IMR-90 (cell line): ENCODE measurements around the gene FNBP1. TPM values are rescaled to one million over a fixed set of nuclear protein-coding genes. Genes with fewer than 3 reads are reported as not detected.
A peak's percentile ranks its signal among the peaks of the same experiment; 100 is the strongest.

Experiments
- ATAC-seq: fragments of 200-7000 bp; cut with Tn5 transposase; 2 replicates; pipeline ENCODE4 v1.9.1; 2020; ENCODE audit warnings: low read depth, mild to moderate bottlenecking, moderate library complexity
- BruUV-seq: library from RNA; stranded (reverse); fragments of 400-500 nt; replicated peaks from 2 replicates; lab custom pipeline; 2021; lab: Mats Ljungman, UMichigan
- CTCF ChIA-PET: fragments of 300-600 bp; formaldehyde crosslinking; extraction: SDS; loops from one replicate; lab custom pipeline; 2021; ENCODE audit warnings: antibody characterized with exemption; lab: Yijun Ruan, JAX
- POLR2A ChIA-PET: fragments of 300-600 bp; sonication (Branson Sonifier 250); formaldehyde crosslinking; loops from one replicate; lab custom pipeline; 2022; ENCODE audit warnings: antibody characterized with exemption; ENCODE audit not compliant: unreplicated experiment; lab: Charles Lee
- DNase-seq: peaks from one replicate; pipeline ENCODE4 v3.0.0; 2013
- H2AFZ ChIP-seq: replicated peaks from 2 replicates; pipeline ENCODE3; 2013; ENCODE audit warnings: low read length, mild to moderate bottlenecking; ENCODE audit not compliant: poor library complexity
- H2AK5ac ChIP-seq: 2 replicates; pipeline ENCODE4 v1.6.1; 2013; ENCODE audit warnings: low read depth, low read length, inconsistent platforms
- H2AK9ac ChIP-seq: replicated peaks from 2 replicates; pipeline ENCODE3; 2013; ENCODE audit warnings: mild to moderate bottlenecking, low read depth, low read length, moderate library complexity; ENCODE audit not compliant: poor library complexity
- H2BK120ac ChIP-seq: 2 replicates; pipeline ENCODE4 v1.6.1; 2013; ENCODE audit warnings: low read depth, low read length, inconsistent platforms
- H2BK15ac ChIP-seq: 3 replicates; pipeline ENCODE4 v1.6.1; 2013; ENCODE audit warnings: low read depth, low read length, inconsistent platforms
- H2BK20ac ChIP-seq: 2 replicates; pipeline ENCODE4 v1.6.1; 2013; ENCODE audit warnings: low read depth, mild to moderate bottlenecking, inconsistent platforms, low read length, moderate library complexity
- H2BK5ac ChIP-seq: 2 replicates; pipeline ENCODE4 v1.6.1; 2013; ENCODE audit warnings: mild to moderate bottlenecking, low read depth, low read length, inconsistent platforms; ENCODE audit not compliant: poor library complexity, severe bottlenecking
- H3K14ac ChIP-seq: replicated peaks from 2 replicates; pipeline ENCODE4 v1.6.1; 2013; ENCODE audit warnings: low read depth, low read length, inconsistent platforms
- H3K18ac ChIP-seq: 2 replicates; pipeline ENCODE4 v1.6.1; 2013; ENCODE audit warnings: low read depth, low read length, control low read depth
- H3K23ac ChIP-seq: 2 replicates; pipeline ENCODE4 v1.6.1; 2013; ENCODE audit warnings: low read depth, low read length, inconsistent platforms
- H3K27ac ChIP-seq: 2 replicates; pipeline ENCODE4 v1.5.1; 2013; ENCODE audit warnings: mild to moderate bottlenecking, control low read depth, low read length; ENCODE audit not compliant: insufficient read depth
- H3K27me3 ChIP-seq: 2 replicates; pipeline ENCODE4 v1.6.1; 2013; ENCODE audit warnings: low read length; ENCODE audit not compliant: control insufficient read depth, insufficient read depth
- H3K36me3 ChIP-seq: 2 replicates; pipeline ENCODE4 v1.6.1; 2013; ENCODE audit warnings: low read length, mixed read lengths; ENCODE audit not compliant: control insufficient read depth, insufficient read depth
- H3K4ac ChIP-seq: 2 replicates; pipeline ENCODE4 v1.6.1; 2013; ENCODE audit warnings: low read depth, low read length, inconsistent platforms
- H3K4me1 ChIP-seq: 2 replicates; pipeline ENCODE4 v1.6.1; 2013; ENCODE audit warnings: low read length, mixed read lengths; ENCODE audit not compliant: control insufficient read depth, insufficient read depth
- H3K4me2 ChIP-seq: 2 replicates; pipeline ENCODE4 v1.6.1; 2013; ENCODE audit warnings: low read depth, mild to moderate bottlenecking, control low read depth, low read length, moderate library complexity
- H3K4me3 ChIP-seq: 2 replicates; pipeline ENCODE4 v1.5.1; 2013; ENCODE audit warnings: low read depth, mild to moderate bottlenecking, control low read depth, low read length, moderate library complexity; ENCODE audit not compliant: insufficient read depth
- H3K56ac ChIP-seq: 2 replicates; pipeline ENCODE4 v1.6.1; 2013; ENCODE audit warnings: low read length, inconsistent platforms; ENCODE audit not compliant: insufficient read depth; ENCODE audit errors: extremely low read depth
- H3K79me1 ChIP-seq, 2 experiments: 2 replicates each; pipeline ENCODE4 v1.6.1; 2013; ENCODE audit warnings: low read length in 2 of 2, inconsistent platforms in 1 of 2, low read depth in 1 of 2
- H3K9ac ChIP-seq: 2 replicates; pipeline ENCODE4 v1.6.1; 2013; ENCODE audit warnings: low read depth, low read length, control low read depth
- H3K9me1 ChIP-seq: 2 replicates; pipeline ENCODE4 v1.6.1; 2013; ENCODE audit warnings: low read length, inconsistent platforms; ENCODE audit not compliant: insufficient read depth
- H3K9me3 ChIP-seq: 2 replicates; pipeline ENCODE4 v1.6.1; 2013; ENCODE audit warnings: low read length; ENCODE audit not compliant: control insufficient read depth, insufficient read depth
- H4K20me1 ChIP-seq: 2 replicates; pipeline ENCODE4 v1.6.1; 2013; ENCODE audit warnings: low read length, inconsistent platforms; ENCODE audit not compliant: insufficient read depth
- H4K5ac ChIP-seq: 2 replicates; pipeline ENCODE4 v1.6.1; 2013; ENCODE audit warnings: mild to moderate bottlenecking, low read depth, low read length, control low read depth
- H4K8ac ChIP-seq, 2 experiments: 2 replicates each; pipeline ENCODE4 v1.6.1; 2013; ENCODE audit warnings: low read depth in 2 of 2, low read length in 2 of 2, control low read depth in 1 of 2, inconsistent platforms in 1 of 2
- H4K91ac ChIP-seq: 2 replicates; pipeline ENCODE4 v1.6.1; 2013; ENCODE audit warnings: low read depth, low read length, inconsistent platforms; ENCODE audit not compliant: insufficient read depth
- CHD1 ChIP-seq: IDR thresholded peaks from 2 replicates; pipeline ENCODE4 v1.6.1; 2012; ENCODE audit warnings: low read depth, low read length, improper control_type of control experiment
- FOS ChIP-seq: fragments of 150-350 bp; IDR thresholded peaks from 2 replicates; pipeline ENCODE4 v1.6.1; 2016; ENCODE audit warnings: low read depth, low read length
- MXI1 ChIP-seq: IDR thresholded peaks from 2 replicates; pipeline ENCODE4 v1.6.1; 2012; ENCODE audit warnings: low read depth, mild to moderate bottlenecking, low read length, moderate library complexity, borderline replicate concordance
- RAD21 ChIP-seq: IDR thresholded peaks from 2 replicates; pipeline ENCODE4 v1.6.1; 2012; ENCODE audit warnings: low read length, improper control_type of control experiment
- WGBS, 2 experiments: methylation state at CpG; one replicate each; pipeline versions ENCODE4 v1.1.5 to v1.1.7; 2013; ENCODE audit warnings: missing lambda C conversion rate in 2 of 2; ENCODE audit not compliant: insufficient read length in 1 of 2; ENCODE audit errors: extremely low coverage in 2 of 2; 5-methylcytosine and 5-hydroxymethylcytosine counted together
- dilution Hi-C: fragments of 300-500 bp; cut with HindIII; formaldehyde crosslinking; loops from one replicate; pipeline ENCODE4 v1.14.3; 2018; ENCODE audit warnings: low sequenced_read_pairs; ENCODE audit not compliant: unreplicated experiment
- in situ Hi-C: fragments of 300-500 bp; cut with MboI; formaldehyde crosslinking; loops from 3 replicates; pipeline ENCODE4 v1.14.3; 2019; ENCODE audit warnings: low sequenced_read_pairs, inconsistent platforms, mixed read lengths
- intact Hi-C: fragments of 100-400 bp; cut with micrococcal nuclease; formaldehyde crosslinking; loops from 2 replicates; pipeline ENCODE4 v1.10.0; 2022
- polyA plus RNA-seq, 3 experiments: library from polyadenylated mRNA; depleted of rRNA; stranded (reverse); fragments of >200 nt; gene quantifications; 2 replicates each; pipeline ENCODE4 v1.2.3, GENCODE V29; 2012; ENCODE audit warnings: low replicate concordance in 1 of 3
- total RNA-seq: library from RNA; depleted of rRNA; stranded (reverse); fragments of >200 nt; gene quantifications from 2 replicates; pipeline ENCODE4 v1.2.3, GENCODE V29; 2012
- TF ChIP-seq, protein P1 (sequence below): fragments of 150-350 bp; IDR thresholded peaks from 2 replicates; pipeline ENCODE4 v1.6.1; 2017; ENCODE audit warnings: mild to moderate bottlenecking, antibody characterized with exemption, low read length, low read depth
- TF ChIP-seq, protein P2 (sequence below): conservative IDR thresholded peaks from 2 replicates; pipeline ENCODE4 v1.5.1; 2012; ENCODE audit warnings: mild to moderate bottlenecking, low read depth, low read length, improper control_type of control experiment

FNBP1 gene
- total and polyA plus RNA-seq, 2 of the 4 experiments (the other 2 are of a cell fraction): 10.3 to 15.4 TPM

DNA sequence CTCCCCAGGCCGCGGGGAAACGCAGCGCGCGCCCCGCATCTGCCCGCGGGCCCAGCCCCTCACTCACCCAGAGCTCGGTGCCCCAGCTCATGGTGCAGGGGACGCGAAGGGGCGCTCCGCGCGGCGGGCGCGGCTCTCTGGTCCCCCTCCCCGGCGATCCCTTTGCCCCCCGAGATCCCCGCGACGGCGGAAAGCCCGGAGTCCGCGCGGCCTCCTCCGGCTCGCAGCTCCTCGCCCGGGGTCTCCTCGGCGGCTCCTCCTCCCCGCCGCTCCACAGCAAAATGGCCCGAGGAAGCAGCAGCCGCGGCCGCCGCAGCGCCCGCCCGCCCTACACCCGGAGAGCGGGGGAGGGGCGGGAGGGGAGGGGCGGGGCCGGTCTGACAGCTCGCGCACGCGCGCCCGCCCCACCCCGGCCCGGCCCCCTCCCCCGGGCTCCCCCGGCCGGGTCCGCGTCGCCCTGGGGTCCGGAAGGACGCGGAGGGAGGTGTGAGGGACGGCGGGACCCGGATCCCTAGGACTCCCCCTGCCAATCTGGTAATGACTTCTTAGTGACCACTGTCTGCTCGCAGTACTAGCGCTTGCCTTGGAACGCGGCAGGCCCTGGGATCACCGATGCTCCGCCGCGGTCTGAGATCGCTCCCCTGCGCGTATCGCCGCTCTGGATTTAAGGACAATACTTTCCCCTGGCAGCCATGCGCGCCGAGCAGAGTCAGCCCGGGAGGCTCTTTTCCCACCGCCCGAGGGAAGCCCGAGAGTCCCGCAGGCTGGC lies at the start of gene FNBP1 (continued):
- TF ChIP-seq, protein P1, sequence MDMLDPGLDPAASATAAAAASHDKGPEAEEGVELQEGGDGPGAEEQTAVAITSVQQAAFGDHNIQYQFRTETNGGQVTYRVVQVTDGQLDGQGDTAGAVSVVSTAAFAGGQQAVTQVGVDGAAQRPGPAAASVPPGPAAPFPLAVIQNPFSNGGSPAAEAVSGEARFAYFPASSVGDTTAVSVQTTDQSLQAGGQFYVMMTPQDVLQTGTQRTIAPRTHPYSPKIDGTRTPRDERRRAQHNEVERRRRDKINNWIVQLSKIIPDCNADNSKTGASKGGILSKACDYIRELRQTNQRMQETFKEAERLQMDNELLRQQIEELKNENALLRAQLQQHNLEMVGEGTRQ: no peak
- TF ChIP-seq MXI1 (peak; percentile 29; the same call in 1 of the 2 replicates), CHD1 (no peak), RAD21 (no peak), FOS (no peak)

DNA sequence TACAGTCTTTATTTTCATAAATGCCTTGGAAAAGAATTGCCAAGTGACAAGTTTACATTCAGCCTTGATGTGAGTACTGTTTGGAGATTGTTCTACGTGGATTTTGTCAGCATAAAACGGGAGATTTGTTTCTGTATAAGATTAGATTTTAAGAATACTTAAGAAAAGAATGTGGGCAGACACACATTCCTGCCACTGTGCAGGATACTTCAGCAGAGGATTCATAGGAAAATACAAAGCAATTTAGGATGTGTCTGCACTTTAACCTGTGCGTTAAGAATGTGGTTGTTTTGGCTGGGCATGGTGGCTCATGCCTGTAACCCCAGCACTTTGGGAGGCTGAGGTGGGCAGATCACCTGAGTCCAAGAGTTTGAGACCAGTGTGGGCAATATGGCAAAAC lies 47.9 kb upstream of the FNBP1 start:
- no peak overlapping the region for H3K9ac ChIP-seq
- no peak overlapping the region for H2BK20ac ChIP-seq
- H3K79me1 ChIP-seq: peaks cover 5 to 21% of the 10 kb centered on the region in 2 experiments; a peak in 3 of 4 replicates
- no peaks in the 10 kb centered on the region for H3K9me3 ChIP-seq
- H3K36me3 ChIP-seq: peaks cover 49% of the 10 kb centered on the region
- ChIA-PET POLR2A (no interaction called here), CTCF (no interaction called here)
- H3K14ac ChIP-seq: no peak overlapping the region
- no peak overlapping the region for H3K56ac ChIP-seq
- no peaks in the 10 kb centered on the region for H4K20me1 ChIP-seq
- no peak overlapping the region for H3K4me3 ChIP-seq
- no peak overlapping the region for H3K4me2 ChIP-seq
- no CpG with 5 or more reads among the region's 3 CpGs for WGBS, 2 experiments
- no peak overlapping the region for H3K18ac ChIP-seq
- ATAC-seq: peak; percentile 57
- H3K4ac ChIP-seq: no peak overlapping the region
- no TSS peak for BruUV-seq
- no peak overlapping the region for H2BK15ac ChIP-seq
- peaks cover 5% of the 10 kb centered on the region; the same call in 1 of the 2 replicates for H3K9me1 ChIP-seq
- H2AK9ac ChIP-seq: no peak overlapping the region
- no peak for TF ChIP-seq MXI1
- TF ChIP-seq, protein P2, sequence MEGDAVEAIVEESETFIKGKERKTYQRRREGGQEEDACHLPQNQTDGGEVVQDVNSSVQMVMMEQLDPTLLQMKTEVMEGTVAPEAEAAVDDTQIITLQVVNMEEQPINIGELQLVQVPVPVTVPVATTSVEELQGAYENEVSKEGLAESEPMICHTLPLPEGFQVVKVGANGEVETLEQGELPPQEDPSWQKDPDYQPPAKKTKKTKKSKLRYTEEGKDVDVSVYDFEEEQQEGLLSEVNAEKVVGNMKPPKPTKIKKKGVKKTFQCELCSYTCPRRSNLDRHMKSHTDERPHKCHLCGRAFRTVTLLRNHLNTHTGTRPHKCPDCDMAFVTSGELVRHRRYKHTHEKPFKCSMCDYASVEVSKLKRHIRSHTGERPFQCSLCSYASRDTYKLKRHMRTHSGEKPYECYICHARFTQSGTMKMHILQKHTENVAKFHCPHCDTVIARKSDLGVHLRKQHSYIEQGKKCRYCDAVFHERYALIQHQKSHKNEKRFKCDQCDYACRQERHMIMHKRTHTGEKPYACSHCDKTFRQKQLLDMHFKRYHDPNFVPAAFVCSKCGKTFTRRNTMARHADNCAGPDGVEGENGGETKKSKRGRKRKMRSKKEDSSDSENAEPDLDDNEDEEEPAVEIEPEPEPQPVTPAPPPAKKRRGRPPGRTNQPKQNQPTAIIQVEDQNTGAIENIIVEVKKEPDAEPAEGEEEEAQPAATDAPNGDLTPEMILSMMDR: peak; percentile 32
- H2BK120ac ChIP-seq: no peak overlapping the region
- no peaks in the 10 kb centered on the region for H3K27me3 ChIP-seq
- DNase-seq: peak; percentile 6
- dilution Hi-C loops (no loop called here), intact Hi-C loops (no loop called here), in situ Hi-C loops (no loop called here)
- no peak overlapping the region for H2BK5ac ChIP-seq
- H3K4me1 ChIP-seq: no peaks in the 10 kb centered on the region
- H4K8ac ChIP-seq: no peak overlapping the region
- no peak overlapping the region for H2AK5ac ChIP-seq
- no peak overlapping the region for H3K23ac ChIP-seq
- no peak overlapping the region for H4K5ac ChIP-seq
- H3K27ac ChIP-seq: no peak overlapping the region
- no peak overlapping the region for H2AFZ ChIP-seq
- H4K91ac ChIP-seq: no peak overlapping the region
